ENCODE measurements around the gene PCDHGA4.
"Not testable (repeated sequence)": the region's sequence is repeated elsewhere in the genome, so short reads cannot be mapped to it uniquely, and the experiment has no call there.

Gene PCDHGA4

GRCh38 chr5:141349917-141350619 lies 4.8 kb upstream of the PCDHGA4 start, which contains the start of gene PCDHGB1:
Gene PCDHGB1 (plus strand): TSS chr5:141350099. CDS start chr5:141350261, 162 bp downstream.
- peak; percentile 11 for DNase-seq (ENCODE audit: low read depth)

DNA sequence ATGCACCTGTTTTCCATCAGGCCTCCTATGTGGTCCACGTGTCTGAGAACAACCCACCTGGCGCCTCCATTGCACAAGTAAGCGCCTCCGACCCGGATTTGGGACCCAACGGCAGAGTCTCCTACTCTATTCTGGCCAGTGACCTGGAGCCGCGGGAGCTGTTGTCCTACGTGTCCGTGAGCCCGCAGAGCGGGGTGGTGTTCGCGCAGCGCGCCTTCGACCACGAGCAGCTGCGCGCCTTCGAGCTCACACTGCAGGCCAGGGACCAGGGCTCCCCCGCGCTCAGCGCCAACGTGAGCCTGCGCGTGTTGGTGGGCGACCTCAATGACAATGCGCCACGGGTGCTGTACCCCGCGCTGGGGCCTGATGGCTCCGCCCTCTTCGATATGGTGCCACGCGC lies 3.2 kb upstream of the PCDHGA4 start:
- DNase-seq (ENCODE audit: low read depth), result no peak

- no peak for DNase-seq (ENCODE audit: low read depth)
These were observed 820 bp downstream of the PCDHGA4 start for GRCh38 chr5:141355641-141356040.

GRCh38 chr5:141356133-141356532 lies 1.3 kb downstream of the PCDHGA4 start:
- DNase-seq (ENCODE audit: low read depth), result no peak

GRCh38 chr5:141356950-141357349 lies 2.1 kb downstream of the PCDHGA4 start:
- no peak for DNase-seq (ENCODE audit: low read depth)

DNA sequence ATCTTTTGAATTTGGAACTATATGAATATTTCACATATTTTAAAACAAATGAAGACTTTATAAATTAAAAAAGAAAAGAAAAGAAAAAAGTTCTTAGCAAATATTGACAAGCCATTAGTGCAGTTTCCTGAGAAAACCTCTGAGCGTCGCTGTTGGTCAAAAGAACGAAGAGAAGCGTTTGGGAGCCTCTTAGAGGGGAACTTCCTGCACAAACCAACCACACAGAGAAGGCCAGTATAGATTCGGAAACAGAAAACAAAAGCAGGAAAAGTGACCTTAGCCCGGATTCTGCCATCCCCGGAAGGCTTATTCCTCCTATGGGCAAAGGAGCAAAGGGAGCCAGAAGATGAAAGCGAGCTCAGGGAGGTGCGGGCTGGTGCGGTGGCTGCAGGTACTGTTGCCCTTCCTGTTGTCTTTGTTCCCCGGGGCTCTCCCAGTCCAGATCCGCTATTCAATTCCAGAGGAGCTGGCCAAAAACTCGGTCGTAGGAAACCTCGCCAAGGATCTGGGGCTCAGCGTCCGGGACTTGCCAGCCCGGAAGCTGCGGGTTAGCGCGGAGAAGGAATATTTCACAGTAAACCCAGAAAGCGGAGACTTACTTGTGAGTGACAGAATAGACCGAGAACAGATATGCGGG lies 5.1 kb downstream of the PCDHGA4 start, which contains the start of gene PCDHGB2:
Gene PCDHGB2 (plus strand): TSS at position 205 of the 637 bp plus-strand sequence. CDS start 142 bp downstream, at position 347.
- no peak for DNase-seq (ENCODE audit: low read depth)

DNA sequence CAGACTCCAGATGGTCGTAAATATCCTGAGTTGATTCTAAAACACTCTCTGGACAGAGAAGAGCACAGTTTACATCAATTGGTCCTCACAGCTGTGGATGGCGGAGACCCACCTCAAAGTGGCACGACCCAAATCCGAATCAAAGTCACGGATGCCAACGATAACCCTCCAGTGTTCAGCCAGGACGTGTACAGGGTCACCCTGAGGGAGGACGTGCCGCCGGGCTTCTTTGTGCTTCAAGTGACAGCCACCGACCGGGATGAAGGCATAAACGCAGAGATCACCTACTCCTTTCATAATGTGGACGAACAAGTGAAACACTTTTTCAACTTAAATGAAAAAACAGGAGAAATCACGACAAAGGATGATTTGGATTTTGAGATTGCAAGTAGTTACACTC lies 5.9 kb downstream of the PCDHGA4 start:
- no peak for DNase-seq (ENCODE audit: low read depth)

DNA sequence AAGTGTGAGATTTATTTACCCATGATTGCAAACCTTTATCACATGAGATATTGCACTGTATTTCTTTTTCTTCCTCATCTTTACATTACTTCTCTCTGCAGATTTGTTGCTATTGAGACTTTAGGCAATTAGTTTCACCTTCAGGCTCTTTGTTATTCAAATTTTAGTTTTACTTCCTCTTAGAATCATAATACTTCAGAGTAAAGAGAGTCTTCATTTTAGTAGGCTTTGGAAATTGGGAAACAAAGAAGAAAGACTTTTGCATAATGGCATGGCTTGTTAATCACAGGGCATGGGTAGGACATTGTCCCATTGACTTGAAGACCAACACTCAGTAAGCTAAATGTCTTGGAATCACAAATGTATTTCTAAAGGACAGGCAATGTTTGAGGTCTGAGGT lies 7.9 kb downstream of the PCDHGA4 start:
- no peak for DNase-seq (ENCODE audit: low read depth)

DNA sequence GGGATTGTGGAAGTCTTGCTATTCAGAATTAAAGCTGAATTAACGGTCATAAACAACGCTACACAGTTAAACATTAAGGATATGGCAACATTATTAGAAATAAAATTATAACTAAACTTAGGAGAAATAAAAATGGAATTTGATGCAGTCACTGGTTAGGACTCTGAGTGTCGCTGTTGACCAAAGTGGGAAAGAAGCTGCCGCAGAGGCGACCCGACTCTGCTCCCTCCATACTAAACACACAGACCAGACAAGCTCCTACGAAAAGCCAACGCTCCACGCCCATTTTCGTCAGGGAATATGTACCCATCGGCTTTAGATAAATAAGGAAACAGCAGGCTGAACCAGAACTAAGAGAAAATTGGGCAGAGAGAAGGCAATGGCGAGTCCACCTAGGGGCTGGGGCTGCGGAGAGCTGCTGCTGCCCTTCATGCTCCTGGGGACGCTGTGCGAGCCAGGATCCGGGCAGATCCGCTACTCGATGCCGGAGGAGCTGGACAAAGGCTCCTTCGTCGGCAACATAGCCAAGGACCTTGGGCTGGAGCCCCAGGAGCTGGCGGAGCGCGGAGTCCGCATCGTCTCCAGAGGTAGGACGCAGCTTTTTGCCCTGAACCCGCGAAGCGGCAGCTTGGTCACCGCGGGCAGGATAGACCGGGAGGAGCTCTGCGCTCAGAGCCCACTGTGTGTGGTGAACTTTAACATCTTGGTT lies 9.3 kb downstream of the PCDHGA4 start, which contains the start of gene PCDHGA5:
Gene PCDHGA5 (plus strand): TSS at position 211 of the 709 bp plus-strand sequence. CDS start 169 bp downstream, at position 380.
- no peak for DNase-seq (ENCODE audit: low read depth)

DNA sequence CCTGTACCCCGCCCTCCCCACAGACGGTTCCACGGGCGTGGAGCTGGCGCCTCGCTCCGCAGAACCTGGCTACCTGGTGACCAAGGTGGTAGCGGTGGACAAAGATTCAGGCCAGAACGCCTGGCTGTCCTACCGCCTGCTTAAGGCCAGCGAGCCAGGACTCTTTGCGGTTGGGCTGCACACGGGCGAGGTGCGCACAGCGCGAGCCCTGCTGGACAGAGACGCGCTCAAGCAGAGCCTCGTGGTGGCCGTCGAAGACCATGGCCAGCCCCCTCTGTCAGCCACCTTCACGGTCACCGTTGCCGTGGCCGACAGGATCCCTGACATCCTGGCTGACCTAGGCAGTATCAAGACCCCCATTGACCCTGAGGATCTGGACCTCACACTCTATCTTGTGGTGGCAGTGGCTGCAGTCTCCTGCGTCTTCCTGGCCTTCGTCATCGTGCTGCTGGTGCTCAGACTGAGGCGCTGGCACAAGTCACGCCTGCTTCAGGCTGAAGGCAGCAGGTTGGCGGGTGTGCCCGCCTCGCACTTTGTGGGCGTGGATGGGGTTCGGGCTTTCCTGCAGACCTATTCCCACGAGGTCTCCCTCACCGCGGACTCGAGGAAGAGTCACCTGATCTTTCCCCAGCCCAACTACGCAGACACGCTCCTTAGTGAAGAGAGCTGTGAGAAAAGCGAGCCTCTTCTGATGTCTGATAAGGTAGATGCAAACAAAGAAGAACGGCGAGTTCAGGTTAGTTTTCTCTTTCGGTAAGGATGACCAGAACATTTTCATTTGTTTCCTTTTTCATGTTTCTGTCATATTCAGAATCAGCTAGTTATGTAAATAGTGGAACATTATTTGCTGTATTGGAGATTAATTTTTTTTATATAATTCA lies 11.4 kb downstream of the PCDHGA4 start:
- no peak for DNase-seq (ENCODE audit: low read depth)

GRCh38 chr5:141369994-141370848 lies 15.4 kb downstream of the PCDHGA4 start, which contains the start of gene PCDHGB3:
Gene PCDHGB3 (plus strand): TSS chr5:141370242. CDS start chr5:141370395, 153 bp downstream.
- no peak for DNase-seq (ENCODE audit: low read depth)

- no peak for DNase-seq (ENCODE audit: low read depth)
These were observed 17.0 kb downstream of the PCDHGA4 start for GRCh38 chr5:141371572-141372475.

DNA sequence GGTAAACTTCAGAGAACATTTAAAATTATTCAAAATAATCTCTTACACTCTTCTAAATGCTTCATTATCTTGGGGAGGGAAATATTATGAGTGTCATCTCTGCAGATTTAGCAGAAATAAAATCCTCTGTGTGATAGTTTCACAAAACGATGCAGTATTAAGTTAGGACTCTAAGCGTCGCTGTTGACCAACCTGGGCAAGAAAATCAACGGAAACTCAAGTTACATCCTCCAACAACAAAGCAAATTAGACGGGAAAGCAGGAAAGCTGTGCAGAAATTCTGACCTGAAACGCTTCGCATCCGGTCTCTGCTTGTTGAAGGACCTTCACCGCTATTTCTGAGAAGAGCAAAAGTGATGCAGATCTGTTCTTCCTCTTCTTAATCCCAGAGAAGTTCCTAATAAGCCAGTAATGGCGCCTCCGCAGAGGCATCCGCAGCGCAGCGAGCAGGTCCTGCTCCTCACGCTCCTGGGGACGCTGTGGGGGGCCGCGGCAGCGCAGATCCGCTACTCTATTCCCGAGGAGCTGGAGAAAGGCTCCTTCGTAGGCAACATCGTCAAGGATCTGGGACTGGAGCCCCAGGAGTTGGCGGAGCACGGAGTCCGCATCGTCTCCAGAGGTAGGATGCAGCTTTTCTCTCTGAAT lies 19.0 kb downstream of the PCDHGA4 start, which contains the start of gene PCDHGA6:
Gene PCDHGA6 (plus strand): TSS at position 219 of the 645 bp plus-strand sequence. CDS start 193 bp downstream, at position 412.
- DNase-seq (ENCODE audit: low read depth), result no peak

DNA sequence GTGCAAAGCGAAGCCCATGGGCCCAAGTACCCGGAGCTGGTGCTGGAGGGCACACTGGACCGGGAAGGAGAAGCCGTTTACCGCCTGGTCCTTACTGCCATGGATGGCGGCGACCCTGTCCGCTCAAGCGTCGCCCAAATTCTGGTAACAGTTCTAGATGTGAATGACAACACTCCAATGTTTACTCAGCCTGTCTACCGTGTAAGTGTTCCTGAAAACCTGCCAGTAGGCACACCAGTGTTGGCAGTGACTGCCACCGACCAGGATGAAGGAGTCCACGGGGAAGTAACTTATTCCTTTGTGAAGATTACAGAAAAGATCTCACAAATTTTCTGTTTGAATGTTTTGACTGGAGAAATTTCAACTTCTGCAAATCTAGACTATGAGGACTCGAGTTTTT lies 19.8 kb downstream of the PCDHGA4 start:
- no peak for DNase-seq (ENCODE audit: low read depth)

GRCh38 chr5:141375444-141376155 lies 20.8 kb downstream of the PCDHGA4 start:
- DNase-seq (ENCODE audit: low read depth), result not testable (repeated sequence)

- no peak for DNase-seq (ENCODE audit: low read depth)
These were observed 27.9 kb downstream of the PCDHGA4 start, which contains the start of gene PCDHGA7 for GRCh38 chr5:141382469-141383294. Gene PCDHGA7 (plus strand): TSS chr5:141382742. CDS start chr5:141382900, 158 bp downstream.

DNA sequence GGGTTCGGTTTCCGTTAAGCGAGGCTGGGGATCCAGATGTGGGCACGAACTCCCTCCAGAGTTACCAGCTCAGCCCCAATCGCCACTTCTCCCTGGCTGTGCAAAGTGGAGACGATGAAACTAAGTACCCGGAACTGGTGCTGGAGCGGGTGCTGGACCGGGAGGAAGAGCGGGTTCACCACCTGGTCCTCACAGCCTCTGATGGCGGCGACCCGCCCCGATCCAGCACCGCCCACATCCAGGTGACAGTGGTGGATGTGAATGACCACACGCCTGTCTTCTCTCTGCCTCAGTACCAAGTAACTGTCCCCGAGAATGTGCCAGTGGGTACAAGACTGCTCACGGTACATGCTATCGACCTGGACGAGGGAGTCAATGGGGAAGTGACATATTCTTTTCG lies 28.5 kb downstream of the PCDHGA4 start:
- DNase-seq (ENCODE audit: low read depth), result no peak

Measured in activated T-cell treated with anti-CD3 and anti-CD28 coated beads for 1 hour (primary cell).